ENCODE measurements around the gene C17orf107. TPM values are rescaled to one million over a fixed set of nuclear protein-coding genes. Genes with fewer than 3 reads are reported as not detected.
A peak's percentile ranks its signal among the peaks of the same experiment; 100 is the strongest.

The C17orf107 gene
- total and polyA plus RNA-seq, 9 of the 15 experiments (the other 6 are each of a cell fraction or from before 2014, with no cell fraction given) = 0.05 to 0.29 (median 0.07) TPM; not detected in 4

DNA sequence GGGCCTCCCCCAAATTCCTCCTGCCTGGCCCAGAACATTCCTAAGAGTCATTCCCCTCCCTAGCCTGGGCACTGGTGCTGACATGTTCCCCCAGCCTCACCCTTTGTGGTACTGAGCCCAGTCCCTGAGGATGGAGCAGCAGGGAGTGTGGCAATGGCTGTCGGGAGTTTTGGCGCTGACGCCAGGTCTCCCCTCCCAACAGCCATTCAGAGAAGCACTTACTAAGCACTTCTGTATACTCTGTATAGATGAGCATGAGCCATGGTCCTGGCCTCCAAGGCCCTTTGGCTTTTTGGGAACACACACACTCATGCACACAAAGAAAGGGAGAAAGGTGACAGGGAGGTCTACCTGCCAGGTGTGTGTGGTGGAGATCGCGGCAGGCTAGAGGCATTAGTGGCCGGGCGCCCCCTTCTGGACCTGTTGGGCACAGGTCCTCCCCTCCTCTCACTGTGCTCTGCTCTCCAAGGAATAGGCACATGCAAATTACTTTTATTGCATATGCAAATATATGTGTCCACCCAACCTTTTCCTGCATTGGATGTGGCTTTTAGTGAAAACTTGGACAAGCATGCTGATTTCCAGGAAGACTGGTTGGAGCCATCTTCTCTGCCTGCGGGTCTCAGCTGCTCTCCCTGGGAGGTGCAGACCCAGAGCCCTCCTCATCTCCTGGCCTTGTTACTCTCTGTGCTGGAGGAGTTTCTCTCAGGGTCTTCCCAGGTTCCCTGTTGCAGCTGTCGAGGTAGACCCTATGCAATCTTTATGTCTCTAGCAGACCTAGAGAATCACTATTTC, 17.4 kb upstream of the C17orf107 start (continued):
- TF ChIP-seq ZFP30 (CRISPR knock-in tag; IDR thresholded peaks at IDR 0.05; ENCODE audit: borderline replicate concordance) (no peak), CREM (IDR thresholded peaks at IDR 0.05; ENCODE audit: low read depth) (no peak), GATAD2A (IDR thresholded peaks at IDR 0.05) (no peak), NFYB (IDR thresholded peaks at IDR 0.05; ENCODE audit: extremely low read depth, insufficient read length) (no peak), CBFA2T2 (conservative IDR thresholded peaks at IDR 0.05) (no peak), ILF3 (IDR thresholded peaks at IDR 0.05; ENCODE audit: borderline replicate concordance) (no peak), KHSRP (IDR thresholded peaks at IDR 0.05) (no peak), CBX5 (IDR thresholded peaks at IDR 0.05; ENCODE audit: borderline replicate concordance, low read depth) (no peak), SMC3 (conservative IDR thresholded peaks at IDR 0.05; ENCODE audit: insufficient read depth, low read depth, low read length) (peak; percentile 73), ZNF311 (CRISPR knock-in tag; IDR thresholded peaks at IDR 0.05) (no peak), HNRNPH1 (optimal IDR thresholded peaks at IDR 0.05; ENCODE audit: low read depth, low read length) (no peak), PML (IDR thresholded peaks at IDR 0.05; ENCODE audit: low read length) (no peak), ZNF384 (IDR thresholded peaks at IDR 0.05; ENCODE audit: low read depth, low read length) (no peak), SLC30A9 (CRISPR knock-in tag; IDR thresholded peaks at IDR 0.05) (no peak)
- TF ChIP-seq, protein P1, sequence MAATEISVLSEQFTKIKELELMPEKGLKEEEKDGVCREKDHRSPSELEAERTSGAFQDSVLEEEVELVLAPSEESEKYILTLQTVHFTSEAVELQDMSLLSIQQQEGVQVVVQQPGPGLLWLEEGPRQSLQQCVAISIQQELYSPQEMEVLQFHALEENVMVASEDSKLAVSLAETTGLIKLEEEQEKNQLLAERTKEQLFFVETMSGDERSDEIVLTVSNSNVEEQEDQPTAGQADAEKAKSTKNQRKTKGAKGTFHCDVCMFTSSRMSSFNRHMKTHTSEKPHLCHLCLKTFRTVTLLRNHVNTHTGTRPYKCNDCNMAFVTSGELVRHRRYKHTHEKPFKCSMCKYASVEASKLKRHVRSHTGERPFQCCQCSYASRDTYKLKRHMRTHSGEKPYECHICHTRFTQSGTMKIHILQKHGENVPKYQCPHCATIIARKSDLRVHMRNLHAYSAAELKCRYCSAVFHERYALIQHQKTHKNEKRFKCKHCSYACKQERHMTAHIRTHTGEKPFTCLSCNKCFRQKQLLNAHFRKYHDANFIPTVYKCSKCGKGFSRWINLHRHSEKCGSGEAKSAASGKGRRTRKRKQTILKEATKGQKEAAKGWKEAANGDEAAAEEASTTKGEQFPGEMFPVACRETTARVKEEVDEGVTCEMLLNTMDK (IDR thresholded peaks at IDR 0.05; ENCODE audit: borderline replicate concordance, insufficient read depth, low read depth, low read length, poor library complexity, severe bottlenecking) = peak; percentile 84
- TF ChIP-seq, protein P2, sequence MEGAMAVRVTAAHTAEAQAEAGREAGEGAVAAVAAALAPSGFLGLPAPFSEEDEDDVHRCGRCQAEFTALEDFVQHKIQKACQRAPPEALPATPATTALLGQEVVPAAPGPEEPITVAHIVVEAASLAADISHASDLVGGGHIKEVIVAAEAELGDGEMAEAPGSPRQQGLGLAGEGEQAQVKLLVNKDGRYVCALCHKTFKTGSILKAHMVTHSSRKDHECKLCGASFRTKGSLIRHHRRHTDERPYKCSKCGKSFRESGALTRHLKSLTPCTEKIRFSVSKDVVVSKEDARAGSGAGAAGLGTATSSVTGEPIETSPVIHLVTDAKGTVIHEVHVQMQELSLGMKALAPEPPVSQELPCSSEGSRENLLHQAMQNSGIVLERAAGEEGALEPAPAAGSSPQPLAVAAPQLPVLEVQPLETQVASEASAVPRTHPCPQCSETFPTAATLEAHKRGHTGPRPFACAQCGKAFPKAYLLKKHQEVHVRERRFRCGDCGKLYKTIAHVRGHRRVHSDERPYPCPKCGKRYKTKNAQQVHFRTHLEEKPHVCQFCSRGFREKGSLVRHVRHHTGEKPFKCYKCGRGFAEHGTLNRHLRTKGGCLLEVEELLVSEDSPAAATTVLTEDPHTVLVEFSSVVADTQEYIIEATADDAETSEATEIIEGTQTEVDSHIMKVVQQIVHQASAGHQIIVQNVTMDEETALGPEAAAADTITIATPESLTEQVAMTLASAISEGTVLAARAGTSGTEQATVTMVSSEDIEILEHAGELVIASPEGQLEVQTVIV (CRISPR knock-in tag; IDR thresholded peaks at IDR 0.05; ENCODE audit: borderline replicate concordance) = no peak
